Measurements from ENCODE around the gene RBMS3. TPM values are rescaled to one million over a fixed set of nuclear protein-coding genes. Genes with fewer than 3 reads are reported as not detected.

The RBMS3 gene
- total and polyA plus RNA-seq, 2 of the 8 experiments (the other 6 are each of a cell fraction or from before 2014, with no cell fraction given), result 3.7 to 6.9 TPM

DNA sequence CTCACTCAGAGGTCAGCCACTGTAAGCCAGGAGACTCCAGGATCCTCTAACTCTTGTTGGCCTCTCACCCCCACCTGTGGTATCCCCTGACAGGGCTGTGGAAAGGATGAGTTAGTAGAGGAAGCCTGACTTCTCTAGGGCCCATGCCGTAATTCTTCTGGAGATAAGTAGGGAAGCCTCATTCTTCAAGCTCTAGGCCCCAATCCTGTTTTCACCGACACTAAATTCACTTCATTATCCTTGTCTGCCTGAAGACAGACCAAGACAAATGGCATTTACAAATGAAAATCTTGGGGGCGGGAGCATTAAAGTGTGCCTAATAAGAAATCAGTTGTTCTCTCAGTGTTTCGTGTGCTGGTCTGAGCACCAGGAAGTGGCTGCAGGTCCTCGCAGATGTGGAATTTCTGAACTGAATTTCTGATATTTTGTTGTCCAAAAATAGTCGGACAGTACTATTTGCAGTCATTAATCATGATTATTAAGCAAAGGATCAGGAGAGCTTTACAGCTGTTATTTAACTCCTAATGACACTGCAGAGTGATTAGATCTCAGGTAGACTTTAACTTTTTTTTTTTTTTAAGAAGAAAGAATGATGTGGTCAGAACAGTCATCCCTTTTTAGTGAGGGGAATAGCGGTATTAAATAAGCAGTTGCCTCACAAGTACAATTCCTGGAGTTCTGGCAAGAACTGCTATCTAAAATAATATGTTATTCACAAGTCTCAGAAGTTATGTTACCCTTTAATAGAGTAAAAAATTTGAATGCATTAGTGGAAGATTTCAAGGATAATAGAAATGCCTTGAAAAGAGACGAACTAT, 58.4 kb downstream of the RBMS3 start:
- 81% methylated on average over 8 of the region's 8 CpGs; no CpG with 5 or more reads in 1 of the 2 experiments for WGBS, 2 experiments (ENCODE audit: extremely low coverage in 1 of 2, insufficient coverage in 1 of 2, insufficient read length in 1 of 2, insufficient replicate concordance in 2 of 2, low coverage in 1 of 2, low lambda C conversion rate in 2 of 2, missing lambda C conversion rate in 1 of 2)
- TF ChIP-seq TAF7 (optimal IDR thresholded peaks at IDR 0.05; ENCODE audit: borderline replicate concordance, low read depth, low read length), result no peak
- TF ChIP-seq, protein P1, sequence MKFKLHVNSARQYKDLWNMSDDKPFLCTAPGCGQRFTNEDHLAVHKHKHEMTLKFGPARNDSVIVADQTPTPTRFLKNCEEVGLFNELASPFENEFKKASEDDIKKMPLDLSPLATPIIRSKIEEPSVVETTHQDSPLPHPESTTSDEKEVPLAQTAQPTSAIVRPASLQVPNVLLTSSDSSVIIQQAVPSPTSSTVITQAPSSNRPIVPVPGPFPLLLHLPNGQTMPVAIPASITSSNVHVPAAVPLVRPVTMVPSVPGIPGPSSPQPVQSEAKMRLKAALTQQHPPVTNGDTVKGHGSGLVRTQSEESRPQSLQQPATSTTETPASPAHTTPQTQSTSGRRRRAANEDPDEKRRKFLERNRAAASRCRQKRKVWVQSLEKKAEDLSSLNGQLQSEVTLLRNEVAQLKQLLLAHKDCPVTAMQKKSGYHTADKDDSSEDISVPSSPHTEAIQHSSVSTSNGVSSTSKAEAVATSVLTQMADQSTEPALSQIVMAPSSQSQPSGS (IDR thresholded peaks at IDR 0.05; ENCODE audit: low read length), result no peak
- no peak for TF ChIP-seq GTF2F1 (IDR thresholded peaks at IDR 0.05; ENCODE audit: borderline replicate concordance, low read depth, low read length)
- TF ChIP-seq, protein P2, sequence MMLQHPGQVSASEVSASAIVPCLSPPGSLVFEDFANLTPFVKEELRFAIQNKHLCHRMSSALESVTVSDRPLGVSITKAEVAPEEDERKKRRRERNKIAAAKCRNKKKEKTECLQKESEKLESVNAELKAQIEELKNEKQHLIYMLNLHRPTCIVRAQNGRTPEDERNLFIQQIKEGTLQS (IDR thresholded peaks at IDR 0.05; ENCODE audit: insufficient read depth, low read depth, low read length), result no peak
- TF ChIP-seq SRF (IDR thresholded peaks at IDR 0.05; ENCODE audit: low read depth, low read length), result no peak
- no peak for TF ChIP-seq JUN (IDR thresholded peaks at IDR 0.05; ENCODE audit: low read depth, low read length)
- no peak for TF ChIP-seq EGR1 (IDR thresholded peaks at IDR 0.05; ENCODE audit: borderline replicate concordance, low read depth, low read length)
- TF ChIP-seq SP1 (IDR thresholded peaks at IDR 0.05; ENCODE audit: low read depth, low read length), result no peak
- Histone ChIP-seq H2BK120ac (replicated peaks; ENCODE audit: low read depth, low read length) (no peak overlapping the region), H3K18ac (ENCODE audit: extremely low read depth, low read length) (no peak overlapping the region), H3K27ac (ENCODE audit: low read depth, low read length) (no peak overlapping the region), H4K8ac (ENCODE audit: extremely low read depth, insufficient read depth, low read length) (no peak overlapping the region), H2BK15ac (ENCODE audit: low read length) (no peak overlapping the region), H3K14ac (ENCODE audit: insufficient read length) (no peak overlapping the region), H3K36me3 (ENCODE audit: control insufficient read depth in 2 of 4, insufficient read depth in 4 of 4, low read length in 3 of 4) (no peaks in the 10 kb centered on the region), H3K23me2 (ENCODE audit: low read depth, low read length) (no peaks in the 10 kb centered on the region), H3K27me3 (replicated peaks in 1 of 4; ENCODE audit: control insufficient read depth in 3 of 4, extremely low read depth in 1 of 4, insufficient read depth in 3 of 4, low read length in 3 of 4) (no peaks in the 10 kb centered on the region), H3K4me2 (ENCODE audit: insufficient read depth in 1 of 2, low read depth in 2 of 2, low read length in 2 of 2) (no peak overlapping the region), H2AFZ (ENCODE audit: low read length) (no peak overlapping the region), H3K56ac (replicated peaks; ENCODE audit: insufficient read length, low read depth, low read length) (no peak overlapping the region), H3K79me2 (ENCODE audit: control insufficient read depth in 1 of 2, insufficient read depth in 2 of 2, low read length in 2 of 2) (no peaks in the 10 kb centered on the region), H3K9me3 (ENCODE audit: insufficient read depth in 2 of 2, low read depth in 1 of 2, low read length in 1 of 2) (no peaks in the 10 kb centered on the region), H4K20me1 (replicated peaks in 1 of 2; ENCODE audit: control insufficient read depth in 1 of 2, insufficient read depth in 2 of 2, low read length in 2 of 2) (no peaks in the 10 kb centered on the region), H3K9ac (replicated peaks in 1 of 4; ENCODE audit: extremely low read depth in 1 of 4, low read depth in 3 of 4, low read length in 3 of 4) (no peak overlapping the region), H2BK12ac (ENCODE audit: low read depth, low read length) (no peak overlapping the region), H3K4me3 (ENCODE audit: extremely low read depth in 1 of 4, insufficient read depth in 2 of 4, low read depth in 3 of 4, low read length in 4 of 4) (no peak overlapping the region), H2BK20ac (ENCODE audit: low read length) (no peak overlapping the region), H2AK5ac (ENCODE audit: low read depth, low read length) (no peak overlapping the region), H4K5ac (ENCODE audit: insufficient read length, low read depth, low read length) (no peak overlapping the region), H3K79me1 (ENCODE audit: low read depth, low read length) (no peaks in the 10 kb centered on the region), H2BK5ac (ENCODE audit: low read depth, low read length) (no peak overlapping the region), H3K4ac (replicated peaks; ENCODE audit: insufficient read length, low read depth, low read length) (no peak overlapping the region), H3K4me1 (replicated peaks in 1 of 4; ENCODE audit: control insufficient read depth in 3 of 4, insufficient read depth in 4 of 4, low read length in 3 of 4) (peaks cover 0 to 4% (median 1%) of the 10 kb centered on the region in 4 experiments; a peak in 3 of 7 replicates), H3K23ac (ENCODE audit: insufficient read length) (no peak overlapping the region), H4K91ac (replicated peaks; ENCODE audit: insufficient read length, low read length) (no peak overlapping the region)
- DNase-seq (ENCODE audit: low read depth in 1 of 2, low spot score in 2 of 2) (no peak), FAIRE-seq (no peak)
- POLR2A ChIA-PET (ENCODE audit: partially characterized antibody), result no interaction called here
- CTCF ChIA-PET (ENCODE audit: partially characterized antibody), result interaction anchor here (0.6 kb wide), 1 partner anchor 160 kb away, joined by 5 read pairs; no protein-coding TSS in a partner anchor
